Keratinocyte (primary cell): ENCODE results near the gene TMTC4.

Experiments used
- EZH2 ChIP-seq: IDR thresholded peaks from one replicate; pipeline ENCODE4 v1.6.1; 2012; ENCODE audit warnings: inconsistent platforms, mild to moderate bottlenecking, low read length, moderate library complexity
- TF ChIP-seq, protein P1 (sequence below), 3 experiments: IDR thresholded peaks in 1 of 3; conservative IDR thresholded peaks in 1 of 3; optimal IDR thresholded peaks in 1 of 3; 2 replicates in 2 of 3; 3 replicates in 1 of 3; pipeline versions ENCODE3 to v1.5.1; 2011; ENCODE audit warnings: low read length in 3 of 3, mild to moderate bottlenecking in 3 of 3, moderate library complexity in 2 of 3, control low read depth in 1 of 3, inconsistent platforms in 1 of 3; ENCODE audit not compliant: insufficient read depth in 2 of 3; ENCODE audit errors: extremely low read depth in 1 of 3

DNA sequence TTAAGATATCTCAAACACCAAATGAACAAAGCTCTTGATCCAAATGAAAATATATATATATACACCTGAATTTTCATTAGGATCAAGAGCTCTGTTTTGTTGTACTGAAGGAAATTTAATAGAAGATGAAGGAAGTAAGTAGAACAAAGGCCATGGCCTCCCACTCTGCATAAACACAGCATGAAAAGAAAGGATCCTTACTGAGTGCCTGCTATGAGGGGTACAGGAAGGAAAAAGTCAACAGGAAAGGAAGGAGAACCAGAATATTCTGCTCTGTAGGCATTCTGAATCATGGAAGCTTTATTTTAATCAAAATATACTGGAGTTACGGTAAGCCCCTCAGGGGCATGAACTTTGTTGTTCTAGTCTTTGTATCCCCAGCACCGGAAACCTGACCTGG lies 22.1 kb downstream of the TMTC4 start:
- TF ChIP-seq, protein P1, sequence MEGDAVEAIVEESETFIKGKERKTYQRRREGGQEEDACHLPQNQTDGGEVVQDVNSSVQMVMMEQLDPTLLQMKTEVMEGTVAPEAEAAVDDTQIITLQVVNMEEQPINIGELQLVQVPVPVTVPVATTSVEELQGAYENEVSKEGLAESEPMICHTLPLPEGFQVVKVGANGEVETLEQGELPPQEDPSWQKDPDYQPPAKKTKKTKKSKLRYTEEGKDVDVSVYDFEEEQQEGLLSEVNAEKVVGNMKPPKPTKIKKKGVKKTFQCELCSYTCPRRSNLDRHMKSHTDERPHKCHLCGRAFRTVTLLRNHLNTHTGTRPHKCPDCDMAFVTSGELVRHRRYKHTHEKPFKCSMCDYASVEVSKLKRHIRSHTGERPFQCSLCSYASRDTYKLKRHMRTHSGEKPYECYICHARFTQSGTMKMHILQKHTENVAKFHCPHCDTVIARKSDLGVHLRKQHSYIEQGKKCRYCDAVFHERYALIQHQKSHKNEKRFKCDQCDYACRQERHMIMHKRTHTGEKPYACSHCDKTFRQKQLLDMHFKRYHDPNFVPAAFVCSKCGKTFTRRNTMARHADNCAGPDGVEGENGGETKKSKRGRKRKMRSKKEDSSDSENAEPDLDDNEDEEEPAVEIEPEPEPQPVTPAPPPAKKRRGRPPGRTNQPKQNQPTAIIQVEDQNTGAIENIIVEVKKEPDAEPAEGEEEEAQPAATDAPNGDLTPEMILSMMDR (optimal IDR thresholded peaks at IDR 0.05 in 1 of 3, IDR thresholded peaks at IDR 0.05 in 1 of 3, conservative IDR thresholded peaks at IDR 0.05 in 1 of 3; ENCODE audit: extremely low read depth in 1 of 3, insufficient read depth in 2 of 3, low read length in 3 of 3), result no peak
- no peak for TF ChIP-seq EZH2
